Pons (tissue), 1 donor: ENCODE results near the gene OR3A3.
A peak's percentile ranks its signal among the peaks of the same experiment; 100 is the strongest.
"Not testable (repeated sequence)": the region's sequence is repeated elsewhere in the genome, so short reads cannot be mapped to it uniquely, and the experiment has no call there.

ENCODE experiments used
- DNase-seq: peaks from one replicate; pipeline ENCODE4 v3.0.0-alpha.2; 2016; ENCODE audit warnings: low spot score

OR3A3 gene

GRCh38 chr17:3411070-3411469, at the start of gene OR3A3:
Gene OR3A3, plus strand, starts transcription at chr17:3411370.
- DNase-seq, result no peak

GRCh38 chr17:3371167-3371566, 40.0 kb upstream of the OR3A3 start:
- not testable (repeated sequence) for DNase-seq

GRCh38 chr17:3378321-3378720, 32.8 kb upstream of the OR3A3 start:
- DNase-seq, result no peak

- DNase-seq, result no peak
Observed at GRCh38 chr17:3381957-3382356, 29.2 kb upstream of the OR3A3 start.

GRCh38 chr17:3385869-3386816, 25.0 kb upstream of the OR3A3 start, which contains the start of gene OR3A2:
Gene OR3A2, minus strand, starts transcription at chr17:3386308.
- no peak for DNase-seq

GRCh38 chr17:3389791-3390190, 21.4 kb upstream of the OR3A3 start:
- no peak for DNase-seq

GRCh38 chr17:3397801-3398200, 13.4 kb upstream of the OR3A3 start:
- DNase-seq, result not testable (repeated sequence)

- DNase-seq, result no peak
Observed at GRCh38 chr17:3398310-3398709, 12.9 kb upstream of the OR3A3 start, which contains the start of gene OR1E1. Gene OR1E1, minus strand, starts transcription at chr17:3398410. Its CDS starts 0 bp downstream, at chr17:3398410.

- DNase-seq, result no peak
Observed at GRCh38 chr17:3400055-3400454, 11.1 kb upstream of the OR3A3 start.

- DNase-seq, result no peak
Observed at GRCh38 chr17:3401786-3402185, 9.4 kb upstream of the OR3A3 start.

GRCh38 chr17:3403856-3404255, 7.3 kb upstream of the OR3A3 start:
- DNase-seq, result not testable (repeated sequence)

- DNase-seq, result not testable (repeated sequence)
Observed at GRCh38 chr17:3412216-3412615, 1.0 kb downstream of the OR3A3 start.

GRCh38 chr17:3415610-3416009, 4.4 kb downstream of the OR3A3 start:
- no peak for DNase-seq

- DNase-seq, result no peak
Observed at GRCh38 chr17:3418222-3418621, 7.1 kb downstream of the OR3A3 start.

GRCh38 chr17:3433215-3433614, 22.0 kb downstream of the OR3A3 start:
- peak; percentile 34 for DNase-seq

- DNase-seq, result no peak
Observed at GRCh38 chr17:3433741-3434140, 22.6 kb downstream of the OR3A3 start, which contains the start of gene OR1E2. Gene OR1E2, minus strand, starts transcription at chr17:3433841. Its CDS starts 0 bp downstream, at chr17:3433841.

- no peak for DNase-seq
Observed at GRCh38 chr17:3438368-3438767, 27.2 kb downstream of the OR3A3 start.

GRCh38 chr17:3440451-3440850, 29.3 kb downstream of the OR3A3 start:
- no peak for DNase-seq

GRCh38 chr17:3447625-3448024, 36.5 kb downstream of the OR3A3 start:
- DNase-seq, result peak; percentile 32

- no peak for DNase-seq
Observed at GRCh38 chr17:3448059-3448665, 37.0 kb downstream of the OR3A3 start.

GRCh38 chr17:3466355-3466754, 55.2 kb downstream of the OR3A3 start:
- not testable (repeated sequence) for DNase-seq

GRCh38 chr17:3469529-3469928, 58.4 kb downstream of the OR3A3 start:
- DNase-seq, result no peak

- no peak for DNase-seq
Observed at GRCh38 chr17:3471599-3471998, 60.4 kb downstream of the OR3A3 start, which contains the start of gene SPATA22. Gene SPATA22, minus strand, starts transcription at chr17:3471819. Its CDS starts 2,494 bp downstream, at chr17:3469325.
